Lower leg skin (tissue), 3 donors: ENCODE measurements around the gene USP46.

Experiments used
- CTCF ChIP-seq, 3 donors: fragments of 450-650 bp; IDR thresholded peaks; one replicate each; pipeline ENCODE4 v1.5.1; 2016; ENCODE audit warnings: antibody characterized with exemption in 3 of 3, mild to moderate bottlenecking in 3 of 3, moderate library complexity in 2 of 3
- POLR2A ChIP-seq, 2 donors: fragments of 450-650 bp; IDR thresholded peaks; one replicate each; pipeline ENCODE4 v1.6.1; 2016 to 2017; ENCODE audit warnings: antibody characterized with exemption in 2 of 2, mild to moderate bottlenecking in 1 of 2, moderate library complexity in 1 of 2

DNA sequence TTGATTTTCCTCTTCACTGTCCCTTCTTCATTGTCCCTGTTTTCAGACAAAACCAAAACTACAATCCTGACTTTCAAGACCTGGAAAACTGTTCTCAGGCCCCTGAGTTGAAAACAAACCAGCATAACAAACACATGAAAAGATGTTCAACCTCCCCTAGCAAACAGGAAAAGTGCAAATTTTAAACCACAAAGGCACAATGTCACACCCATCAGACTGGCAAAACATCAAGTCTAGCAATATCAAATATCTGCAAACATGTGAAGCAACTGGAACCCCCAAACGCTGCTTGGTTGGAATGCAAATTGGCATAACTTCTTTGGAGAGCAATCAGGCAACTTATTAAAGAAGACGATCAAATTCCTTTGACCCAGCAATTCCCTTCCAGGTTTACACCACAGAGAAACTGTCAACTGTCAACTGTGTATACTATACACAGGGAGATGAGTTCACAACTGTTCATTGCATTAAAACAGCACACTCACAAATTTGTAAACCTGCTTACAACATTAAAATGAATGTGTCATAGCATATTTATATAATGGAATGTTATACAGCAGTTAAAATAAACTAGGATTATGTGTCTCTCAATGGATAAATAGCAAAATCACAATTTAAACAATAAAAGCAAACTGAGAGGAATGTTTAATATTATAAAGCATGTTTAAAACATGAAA, 7.0 kb downstream of the USP46 start:
- TF ChIP-seq CTCF (IDR thresholded peaks at IDR 0.05), result no peak
- no peak for TF ChIP-seq POLR2A (IDR thresholded peaks at IDR 0.05)
